Measurements from ENCODE around the gene BAIAP2.

BAIAP2 gene

GRCh38 chr17:81158688-81159590, 124.0 kb downstream of the BAIAP2 start:
- DNase-seq (ENCODE audit: low read depth, low spot score), result no peak

DNA sequence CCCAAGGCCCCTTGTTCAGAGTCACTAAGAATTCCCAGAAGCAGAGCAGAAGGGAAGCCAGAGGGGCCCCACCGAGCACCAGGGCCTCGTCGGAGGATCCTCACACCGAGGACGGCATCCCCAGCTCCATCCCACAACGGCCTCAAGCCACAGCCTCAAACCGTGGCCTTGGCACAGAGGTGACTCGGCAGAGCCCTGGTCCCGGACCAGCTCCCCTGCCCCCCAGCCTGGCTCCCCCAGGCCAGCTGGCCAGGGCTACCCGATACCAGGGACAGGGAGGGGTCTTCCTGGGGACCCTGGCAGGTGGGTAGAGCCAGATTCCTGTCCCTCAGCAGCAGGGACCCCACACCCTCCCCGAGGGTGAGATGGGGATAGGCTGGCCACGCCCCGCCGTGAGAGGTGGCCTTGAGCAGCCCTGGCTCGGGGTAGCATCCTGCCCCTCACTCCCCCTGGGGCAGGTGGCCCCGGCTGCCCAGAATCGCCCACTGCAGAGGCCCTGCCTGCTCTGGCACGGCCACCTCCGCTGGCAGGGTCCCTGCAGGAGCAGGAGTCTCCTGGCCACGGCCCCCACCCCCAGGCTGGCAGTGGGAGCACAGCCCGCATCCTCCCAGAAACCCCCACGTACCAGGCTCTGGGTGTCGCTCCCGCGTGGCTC, 124.8 kb downstream of the BAIAP2 start:
- no peak for DNase-seq (ENCODE audit: low read depth, low spot score)

DNA sequence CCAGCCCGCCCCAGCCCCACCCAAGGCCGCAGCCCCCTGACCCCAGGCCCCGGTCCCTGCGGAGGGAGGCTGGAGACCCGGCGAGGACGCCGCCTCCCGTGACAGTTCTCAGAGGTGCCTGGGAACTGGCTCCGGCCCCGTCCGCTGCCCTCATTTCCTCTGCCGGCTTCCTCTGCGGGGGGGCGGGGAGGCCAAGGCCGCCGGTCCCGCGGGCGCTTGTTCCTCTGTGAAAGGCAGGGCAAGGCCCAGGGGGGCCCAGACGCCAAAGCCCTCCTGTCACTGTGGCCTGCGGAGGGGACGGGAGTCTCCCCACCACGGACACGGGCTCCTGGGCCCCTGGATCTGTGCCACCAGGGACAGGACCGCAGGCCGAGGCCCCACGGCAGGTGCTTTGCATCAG, 125.4 kb downstream of the BAIAP2 start:
- DNase-seq (ENCODE audit: low read depth, low spot score), result no peak

DNA sequence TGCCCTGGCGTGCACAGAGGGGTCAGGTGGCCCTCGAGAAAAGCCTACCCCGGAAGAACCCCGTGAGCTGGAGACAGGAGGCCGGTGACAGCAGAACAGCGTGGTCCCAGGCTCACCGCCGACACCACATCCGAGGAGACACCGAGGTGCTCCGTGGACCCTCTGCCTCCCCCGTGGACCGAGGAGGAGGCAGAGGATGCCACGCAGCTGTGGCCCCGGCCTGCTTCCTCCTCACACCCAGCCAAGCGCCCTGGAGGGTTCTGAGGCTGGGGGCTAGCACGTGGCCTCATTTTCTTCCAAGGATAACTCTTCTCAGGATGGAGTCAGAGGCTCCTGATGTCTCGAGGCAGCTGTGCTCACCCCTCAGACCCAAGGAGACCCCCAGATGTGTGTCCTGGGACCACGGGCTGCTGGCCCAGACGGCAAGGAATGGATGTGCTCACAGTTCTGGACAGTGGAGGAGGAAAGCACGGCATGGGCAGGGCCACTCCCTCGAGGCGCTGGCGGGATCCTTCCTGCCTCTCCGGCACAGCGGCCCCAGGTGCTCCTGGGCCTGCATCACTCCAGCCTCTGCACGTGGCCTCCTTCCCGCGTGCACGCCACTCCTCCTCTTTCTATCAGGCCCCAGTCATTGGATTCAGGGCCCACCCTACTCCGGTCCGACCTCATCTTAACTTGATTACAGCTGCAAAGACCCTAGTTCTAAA, 125.9 kb downstream of the BAIAP2 start:
- no peak for DNase-seq (ENCODE audit: low read depth, low spot score)

- no peak for DNase-seq (ENCODE audit: low read depth, low spot score)
Measured at GRCh38 chr17:81161536-81161935, 126.6 kb downstream of the BAIAP2 start.

- no peak for DNase-seq (ENCODE audit: low read depth, low spot score)
Measured at GRCh38 chr17:81161972-81162371, 127.0 kb downstream of the BAIAP2 start.

DNA sequence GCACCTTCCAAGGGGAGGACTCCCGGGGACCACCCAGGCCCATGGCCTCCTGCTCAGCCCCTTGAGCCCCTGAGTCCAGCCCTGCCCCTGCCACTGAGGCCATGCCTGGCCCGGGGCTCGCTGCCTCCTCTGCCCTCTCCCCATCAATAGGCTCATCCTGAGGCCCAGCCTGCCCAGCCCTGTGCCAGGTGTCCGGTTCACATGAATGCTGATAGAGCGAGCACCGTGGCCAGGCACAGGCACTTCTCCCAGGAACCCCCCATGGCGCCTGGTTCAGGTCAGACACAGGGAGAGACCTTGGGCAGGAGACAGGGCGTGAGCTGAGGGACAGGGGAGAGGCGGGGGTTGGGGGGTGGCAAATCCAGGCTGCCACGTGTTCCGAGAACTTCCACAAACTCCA, 127.5 kb downstream of the BAIAP2 start:
- no peak for DNase-seq (ENCODE audit: low read depth, low spot score)

GRCh38 chr17:81163051-81163695, 128.2 kb downstream of the BAIAP2 start:
- DNase-seq (ENCODE audit: low read depth, low spot score), result no peak

- DNase-seq (ENCODE audit: low read depth, low spot score), result no peak
Measured at GRCh38 chr17:81163703-81164370, 128.9 kb downstream of the BAIAP2 start.

GRCh38 chr17:81164371-81165245, 129.7 kb downstream of the BAIAP2 start:
- no peak for DNase-seq (ENCODE audit: low read depth, low spot score)

GRCh38 chr17:81165246-81166032, 130.5 kb downstream of the BAIAP2 start, which contains the start of gene PVALEF:
Gene PVALEF (plus strand): TSS chr17:81165507. CDS start chr17:81181227, 15,720 bp downstream.
- no peak for DNase-seq (ENCODE audit: low read depth, low spot score)

DNA sequence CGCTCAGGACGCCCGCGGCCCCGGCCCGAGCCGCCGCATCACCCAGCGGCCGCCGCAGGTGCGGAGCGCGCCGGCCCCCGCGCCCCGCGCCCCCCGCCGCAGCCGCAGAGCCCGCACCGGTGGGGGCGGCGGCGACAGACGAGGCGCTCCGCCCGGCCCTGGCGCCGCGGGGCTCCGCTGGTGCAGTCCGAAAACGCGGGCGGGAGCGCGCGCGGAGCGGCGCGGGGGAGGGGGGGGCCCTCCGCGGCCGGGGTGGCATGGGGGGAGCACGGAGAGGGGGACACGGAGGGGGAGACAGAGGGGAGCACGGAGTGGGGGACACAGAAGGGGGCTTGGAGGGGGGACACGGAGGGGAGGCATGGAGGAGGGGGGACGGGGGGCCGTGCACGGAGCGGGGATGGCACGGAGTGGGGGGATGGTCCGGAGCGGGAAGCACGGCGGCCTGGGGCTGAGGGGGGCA, 131.1 kb downstream of the BAIAP2 start, which contains the start of gene AATK:
Gene AATK, minus strand, starts transcription at position 189 of the 460 bp plus-strand sequence. CDS start 229 bp downstream, outside the sequence.
- DNase-seq (ENCODE audit: low read depth, low spot score), result no peak

Data from smooth muscle cell of the brain vasculature (primary cell).